ENCODE measurements around the gene NTRK3.

The NTRK3 gene

GRCh38 chr15:88190232-88190631, 66.3 kb downstream of the NTRK3 start:
- H3K4me1 ChIP-seq (ENCODE audit: insufficient read depth, low read length, poor library complexity, severe bottlenecking): no peaks in the 10 kb centered on the region
- no peak for TF ChIP-seq CTCF (conservative IDR thresholded peaks at IDR 0.05; ENCODE audit: low read length)
- TF ChIP-seq EZH2phosphoT487 (IDR thresholded peaks at IDR 0.05; ENCODE audit: borderline replicate concordance): no peak
- H4K20me1 ChIP-seq (ENCODE audit: insufficient read depth, low read length, poor library complexity, severe bottlenecking): no peaks in the 10 kb centered on the region

GRCh38 chr15:88188300-88188699, 68.2 kb downstream of the NTRK3 start:
- no peak overlapping the region for H3K4me3 ChIP-seq (ENCODE audit: low read length, poor library complexity, severe bottlenecking)
- no peaks in the 10 kb centered on the region for H3F3A ChIP-seq (ENCODE audit: low read depth)
- H3K9me3 ChIP-seq (ENCODE audit: insufficient read depth, low read depth, low read length): no peaks in the 10 kb centered on the region
- H3K27me3 ChIP-seq (ENCODE audit: insufficient read depth, low read length, poor library complexity, severe bottlenecking): no peaks in the 10 kb centered on the region
- H3K79me2 ChIP-seq (ENCODE audit: insufficient read depth, low read length): no peaks in the 10 kb centered on the region
- no peaks in the 10 kb centered on the region for H4K20me1 ChIP-seq (ENCODE audit: insufficient read depth, low read length, poor library complexity, severe bottlenecking)
- H3K36me3 ChIP-seq (ENCODE audit: insufficient read depth, low read length): no peaks in the 10 kb centered on the region
- no peaks in the 10 kb centered on the region for H3K4me1 ChIP-seq (ENCODE audit: insufficient read depth, low read length, poor library complexity, severe bottlenecking)
- no peak overlapping the region for H3K9ac ChIP-seq (ENCODE audit: low read depth, low read length, poor library complexity, severe bottlenecking)
- no peak overlapping the region for H3K4me2 ChIP-seq (ENCODE audit: low read depth, low read length, poor library complexity, severe bottlenecking)
- no peak for TF ChIP-seq CTCF (conservative IDR thresholded peaks at IDR 0.05; ENCODE audit: low read length)
- TF ChIP-seq EZH2phosphoT487 (IDR thresholded peaks at IDR 0.05; ENCODE audit: borderline replicate concordance): no peak
- H3K9me2 ChIP-seq (replicated peaks; ENCODE audit: low read depth, low read length): no peaks in the 10 kb centered on the region
- H2AFZ ChIP-seq (ENCODE audit: low read length): no peak overlapping the region

More at GRCh38 chr15:88190232-88190631, 66.3 kb downstream of the NTRK3 start:
- no peaks in the 10 kb centered on the region for H3F3A ChIP-seq (ENCODE audit: low read depth)
- no peaks in the 10 kb centered on the region for H3K27me3 ChIP-seq (ENCODE audit: insufficient read depth, low read length, poor library complexity, severe bottlenecking)
- no peak overlapping the region for H2AFZ ChIP-seq (ENCODE audit: low read length)
- no peak overlapping the region for H3K4me2 ChIP-seq (ENCODE audit: low read depth, low read length, poor library complexity, severe bottlenecking)
- H3K79me2 ChIP-seq (ENCODE audit: insufficient read depth, low read length): no peaks in the 10 kb centered on the region
- H3K36me3 ChIP-seq (ENCODE audit: insufficient read depth, low read length): no peaks in the 10 kb centered on the region
- H3K9me3 ChIP-seq (ENCODE audit: insufficient read depth, low read depth, low read length): no peaks in the 10 kb centered on the region
- no peaks in the 10 kb centered on the region for H3K9me2 ChIP-seq (replicated peaks; ENCODE audit: low read depth, low read length)
- H3K9ac ChIP-seq (ENCODE audit: low read depth, low read length, poor library complexity, severe bottlenecking): no peak overlapping the region
- no peak overlapping the region for H3K4me3 ChIP-seq (ENCODE audit: low read length, poor library complexity, severe bottlenecking)

- Histone ChIP-seq H3K9me3 (ENCODE audit: insufficient read depth, low read depth, low read length) (no peaks in the 10 kb centered on the region), H3K36me3 (ENCODE audit: insufficient read depth, low read length) (no peaks in the 10 kb centered on the region), H2AFZ (ENCODE audit: low read length) (no peak overlapping the region), H3F3A (ENCODE audit: low read depth) (no peaks in the 10 kb centered on the region), H3K4me2 (ENCODE audit: low read depth, low read length, poor library complexity, severe bottlenecking) (no peak overlapping the region), H3K9ac (ENCODE audit: low read depth, low read length, poor library complexity, severe bottlenecking) (no peak overlapping the region), H3K4me1 (ENCODE audit: insufficient read depth, low read length, poor library complexity, severe bottlenecking) (no peaks in the 10 kb centered on the region), H3K9me2 (replicated peaks; ENCODE audit: low read depth, low read length) (no peaks in the 10 kb centered on the region), H3K4me3 (ENCODE audit: low read length, poor library complexity, severe bottlenecking) (no peak overlapping the region), H3K79me2 (ENCODE audit: insufficient read depth, low read length) (no peaks in the 10 kb centered on the region), H4K20me1 (ENCODE audit: insufficient read depth, low read length, poor library complexity, severe bottlenecking) (no peaks in the 10 kb centered on the region), H3K27me3 (ENCODE audit: insufficient read depth, low read length, poor library complexity, severe bottlenecking) (no peaks in the 10 kb centered on the region)
- TF ChIP-seq CTCF (conservative IDR thresholded peaks at IDR 0.05; ENCODE audit: low read length) (no peak), EZH2phosphoT487 (IDR thresholded peaks at IDR 0.05; ENCODE audit: borderline replicate concordance) (no peak)
These were observed 69.3 kb downstream of the NTRK3 start for GRCh38 chr15:88187195-88187594.

Measured in Loucy (cell line).